K562 (cell line): Measurements from ENCODE around the gene ZFPM1. TPM values are rescaled to one million over a fixed set of nuclear protein-coding genes. Genes with fewer than 3 reads are reported as not detected.

Experiments used
- ARID1B ChIP-seq: fragments of 450-650 bp; IDR thresholded peaks from 2 replicates; pipeline ENCODE4 v1.6.1; 2016; ENCODE audit warnings: antibody characterized with exemption, mild to moderate bottlenecking, inconsistent platforms
- CBFA2T2 ChIP-seq: fragments of 450-650 bp; conservative IDR thresholded peaks from 2 replicates; pipeline ENCODE4 v1.6.1; 2017; ENCODE audit warnings: mild to moderate bottlenecking
- CBFA2T3 ChIP-seq: fragments of 450-650 bp; IDR thresholded peaks from 2 replicates; pipeline ENCODE4 v1.6.1; 2017
- CCNT2 ChIP-seq: IDR thresholded peaks from 2 replicates; pipeline ENCODE4 v1.6.1; 2011; ENCODE audit warnings: borderline replicate concordance, low read depth, mild to moderate bottlenecking, moderate library complexity, mixed read lengths, low read length; ENCODE audit not compliant: insufficient read length; ENCODE audit errors: extremely low read depth
- EGR1 ChIP-seq: fragments of 450-650 bp; conservative IDR thresholded peaks from 2 replicates; pipeline ENCODE4 v1.6.1; 2017; ENCODE audit warnings: mild to moderate bottlenecking
- EHMT2 ChIP-seq: fragments of 450-650 bp; IDR thresholded peaks from 2 replicates; pipeline ENCODE4 v1.6.1; 2018; ENCODE audit warnings: antibody characterized with exemption
- ETV1 ChIP-seq: fragments of 450-650 bp; conservative IDR thresholded peaks from 2 replicates; pipeline ENCODE4 v1.6.1; 2016; ENCODE audit warnings: missing genetic modification characterization, control low read depth, low read depth, missing compliant biosample characterization
- ETV5 ChIP-seq: sonication (generic); formaldehyde crosslinking; IDR thresholded peaks from 2 replicates; pipeline ENCODE4 v1.4.0; 2020; ENCODE audit warnings: low read depth, mild to moderate bottlenecking, missing genetic modification reagents
- FOXP1 ChIP-seq: sonication (generic); formaldehyde crosslinking; IDR thresholded peaks from 2 replicates; pipeline ENCODE4 v1.8.0; 2022; ENCODE audit warnings: mild to moderate bottlenecking, missing genetic modification reagents
- HNRNPL ChIP-seq: fragments of 200-400 bp; formaldehyde crosslinking; IDR thresholded peaks from 2 replicates; pipeline ENCODE4 v1.6.1; 2017; ENCODE audit warnings: low read depth, mild to moderate bottlenecking, low read length
- HOMEZ ChIP-seq: fragments of 250-450 bp; sonication (Bioruptor Pico); IDR thresholded peaks from 2 replicates; pipeline ENCODE4 v1.4.0; 2020; ENCODE audit warnings: mild to moderate bottlenecking, moderate library complexity
- MBD2 ChIP-seq: sonication (generic); IDR thresholded peaks from 2 replicates; pipeline ENCODE4 v1.6.1; 2016; ENCODE audit warnings: low read depth, borderline replicate concordance
- MED1 ChIP-seq: sonication (generic); formaldehyde crosslinking; IDR thresholded peaks from 2 replicates; pipeline ENCODE4 v1.8.1; 2023; ENCODE audit warnings: missing genetic modification reagents, borderline replicate concordance
- MYNN ChIP-seq, 2 experiments: sonication (generic); formaldehyde crosslinking in 1 of 2; IDR thresholded peaks; 2 replicates each; pipeline versions ENCODE4 v1.5.0 to v1.6.1; 2016 to 2020; ENCODE audit warnings: antibody characterized with exemption in 1 of 2, missing genetic modification reagents in 1 of 2
- NCOR1 ChIP-seq: fragments of 450-650 bp; IDR thresholded peaks from 2 replicates; pipeline ENCODE4 v1.6.1; 2016; ENCODE audit warnings: mild to moderate bottlenecking, moderate library complexity
- NFIC ChIP-seq: fragments of 450-650 bp; IDR thresholded peaks from 2 replicates; pipeline ENCODE4 v1.6.1; 2017; ENCODE audit warnings: mild to moderate bottlenecking, inconsistent platforms
- PHB2 ChIP-seq: fragments of 450-650 bp; IDR thresholded peaks from 2 replicates; pipeline ENCODE4 v1.6.1; 2017; ENCODE audit warnings: low read depth
- RCOR1 ChIP-seq, 2 experiments: IDR thresholded peaks; 2 replicates each; pipeline ENCODE4 v1.6.1; 2012; ENCODE audit warnings: low read depth in 2 of 2, low read length in 2 of 2, borderline replicate concordance in 1 of 2, improper control_type of control experiment in 1 of 2
- RHOXF2B ChIP-seq: fragments of 250-450 bp; sonication (Bioruptor Pico); conservative IDR thresholded peaks from 2 replicates; pipeline ENCODE4 v1.5.1; 2021
- TCF3 ChIP-seq: sonication (generic); formaldehyde crosslinking; IDR thresholded peaks from 2 replicates; pipeline ENCODE4 v1.4.0; 2020; ENCODE audit warnings: mild to moderate bottlenecking, missing genetic modification reagents
- ZBTB7A ChIP-seq: IDR thresholded peaks from 2 replicates; pipeline ENCODE4 v1.6.1; 2011; ENCODE audit warnings: low read depth, mild to moderate bottlenecking, low read length, moderate library complexity, borderline replicate concordance; ENCODE audit not compliant: control insufficient read depth
- ZNF592 ChIP-seq: fragments of 450-650 bp; IDR thresholded peaks from 2 replicates; pipeline ENCODE4 v1.6.1; 2017; ENCODE audit warnings: antibody characterized with exemption, mild to moderate bottlenecking
- polyA plus RNA-seq, 8 experiments: library from polyadenylated mRNA; depleted of rRNA in 4 of 8; stranded (reverse) in 5 of 8; unstranded in 3 of 8; fragments of >200 nt; fragmentation: Nextera tagmentation in 2 of 8; fragmentation: Illumina TruSeq in 1 of 8; extraction: Ambion mirVana in 2 of 8; extraction: Trizol in 1 of 8; gene quantifications; 2 replicates each; pipeline versions ENCODE4 v1.2.1 to v1.2.3, GENCODE V29; 2011 to 2014; ENCODE audit warnings: inconsistent platforms in 1 of 8, missing spikeins in 1 of 8
- total RNA-seq, 7 experiments: library from RNA; depleted of rRNA in 6 of 7; stranded (reverse); fragments of >200 nt in 6 of 7; fragmentation: Illumina TruSeq in 2 of 7; extraction: Trizol in 2 of 7; gene quantifications; 2 replicates each; pipeline versions ENCODE4 v1.2.1 to v1.2.3, GENCODE V29; 2011 to 2021; ENCODE audit warnings: low replicate concordance in 1 of 7

The ZFPM1 gene
- total and polyA plus RNA-seq, 9 of the 15 experiments (the other 6 are each of a cell fraction or from before 2014, with no cell fraction given), result 0.03 to 35.9 (median 1.4) TPM

GRCh38 chr16:88499836-88500251, 46.8 kb downstream of the ZFPM1 start (continued):
- peak; percentile 79; the same call in 1 of the 2 replicates for TF ChIP-seq ZNF592
- TF ChIP-seq CBFA2T2, result peak; percentile 59
- peak; percentile 26; the same call in 1 of the 2 replicates for TF ChIP-seq ETV1 (tag)
- peak; percentile 82 for TF ChIP-seq CBFA2T3
- peak; percentile 42; the same call in 1 of the 2 replicates for TF ChIP-seq ZBTB7A
- no peak for TF ChIP-seq RHOXF2B (CRISPR knock-in tag)
- peak; percentile 47 for TF ChIP-seq CCNT2
- peak; percentile 62 for TF ChIP-seq NFIC
- peak; percentile 23; the same call in 1 of the 2 replicates for TF ChIP-seq EGR1
- TF ChIP-seq HNRNPL, result peak; percentile 78
- TF ChIP-seq MBD2, result 0 out of 2 replicates have a peak, but pooled peaks have one; percentile 10
- peak; percentile 23; the same call in 1 of the 2 replicates for TF ChIP-seq MYNN (IDR thresholded peaks at IDR 0.05)
- no peak for TF ChIP-seq MYNN (CRISPR knock-in tag; IDR thresholded peaks at IDR 0.05)
- TF ChIP-seq ETV5 (CRISPR knock-in tag), result peak; percentile 20; the same call in 1 of the 2 replicates
- peak; percentile 69; the same call in 1 of the 2 replicates for TF ChIP-seq ARID1B
- TF ChIP-seq PHB2, result no peak
- TF ChIP-seq TCF3, result peak; percentile 76
- peak; percentile 71 for TF ChIP-seq NCOR1
- no peak for TF ChIP-seq FOXP1
- TF ChIP-seq HOMEZ (CRISPR knock-in tag), result no peak
- peak in 1 of 2 experiments; percentile 62; a peak in 1 of 4 replicates for TF ChIP-seq RCOR1 (IDR thresholded peaks at IDR 0.05; ENCODE audit: borderline replicate concordance in 1 of 2, low read depth in 2 of 2, low read length in 2 of 2)
- no peak for TF ChIP-seq EHMT2
- no peak for TF ChIP-seq MED1 (CRISPR knock-in tag)
